Coronary artery (tissue), 2 donors: ENCODE results near the gene HPRT1.

Experiments
- DNase-seq: peaks from one replicate; pipeline ENCODE4 v3.0.0-alpha.2; 2017; ENCODE audit warnings: low spot score
- H3K27ac ChIP-seq, 2 donors: fragments of 200-600 bp; sonication (generic); one replicate each; pipeline ENCODE4 v1.5.1; 2016 to 2019
- H3K4me3 ChIP-seq: fragments of 200-600 bp; sonication (generic); 2 replicates; pipeline ENCODE4 v1.5.1; 2016; ENCODE audit warnings: mild to moderate bottlenecking, moderate library complexity
- CTCF ChIP-seq: fragments of 200-600 bp; sonication (generic); IDR thresholded peaks from one replicate; pipeline ENCODE4 v1.5.1; 2019; ENCODE audit warnings: antibody characterized with exemption

HPRT1 gene

DNA sequence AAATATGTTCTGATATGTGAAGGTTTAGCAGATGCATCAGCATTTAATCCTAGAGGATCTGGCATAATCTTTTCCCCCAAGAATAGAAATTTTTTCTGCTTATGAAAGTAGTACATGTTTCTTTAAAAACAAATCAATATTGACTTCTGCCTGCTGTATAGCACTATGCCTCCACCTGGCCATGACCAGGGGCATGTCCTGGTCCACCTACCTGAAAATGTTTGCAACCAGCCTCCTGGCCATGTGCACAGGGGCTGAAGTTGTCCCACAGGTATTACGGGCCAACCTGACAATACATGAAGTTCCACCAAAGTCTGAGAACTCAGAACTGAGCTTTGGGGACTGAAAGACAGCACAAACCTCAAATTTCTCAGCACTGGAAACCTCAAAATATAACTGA lies 10.0 kb downstream of the HPRT1 start:
- Histone ChIP-seq H3K4me3 (no peak overlapping the region), H3K27ac (no peak overlapping the region)
- no peak for DNase-seq
- TF ChIP-seq CTCF: no peak

GRCh38 chrX:134472041-134472440 lies 12.1 kb downstream of the HPRT1 start:
- no peak for DNase-seq
- Histone ChIP-seq H3K27ac (no peak overlapping the region), H3K4me3 (no peak overlapping the region)
- no peak for TF ChIP-seq CTCF

DNA sequence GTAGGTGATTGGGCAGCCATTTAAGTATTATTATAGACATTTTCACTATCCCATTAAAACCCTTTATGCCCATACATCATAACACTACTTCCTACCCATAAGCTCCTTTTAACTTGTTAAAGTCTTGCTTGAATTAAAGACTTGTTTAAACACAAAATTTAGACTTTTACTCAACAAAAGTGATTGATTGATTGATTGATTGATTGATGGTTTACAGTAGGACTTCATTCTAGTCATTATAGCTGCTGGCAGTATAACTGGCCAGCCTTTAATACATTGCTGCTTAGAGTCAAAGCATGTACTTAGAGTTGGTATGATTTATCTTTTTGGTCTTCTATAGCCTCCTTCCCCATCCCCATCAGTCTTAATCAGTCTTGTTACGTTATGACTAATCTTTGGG lies 16.3 kb downstream of the HPRT1 start:
- H3K27ac ChIP-seq: no peak overlapping the region
- H3K4me3 ChIP-seq: no peak overlapping the region
- no peak for DNase-seq
- no peak for TF ChIP-seq CTCF

- H3K27ac ChIP-seq: no peak overlapping the region
- no peak overlapping the region for H3K4me3 ChIP-seq
- no peak for DNase-seq
- TF ChIP-seq CTCF: no peak
These were observed 18.4 kb downstream of the HPRT1 start for GRCh38 chrX:134478374-134478773.

GRCh38 chrX:134480061-134480460 lies 20.1 kb downstream of the HPRT1 start:
- H3K27ac ChIP-seq: no peak overlapping the region
- no peak for DNase-seq

DNA sequence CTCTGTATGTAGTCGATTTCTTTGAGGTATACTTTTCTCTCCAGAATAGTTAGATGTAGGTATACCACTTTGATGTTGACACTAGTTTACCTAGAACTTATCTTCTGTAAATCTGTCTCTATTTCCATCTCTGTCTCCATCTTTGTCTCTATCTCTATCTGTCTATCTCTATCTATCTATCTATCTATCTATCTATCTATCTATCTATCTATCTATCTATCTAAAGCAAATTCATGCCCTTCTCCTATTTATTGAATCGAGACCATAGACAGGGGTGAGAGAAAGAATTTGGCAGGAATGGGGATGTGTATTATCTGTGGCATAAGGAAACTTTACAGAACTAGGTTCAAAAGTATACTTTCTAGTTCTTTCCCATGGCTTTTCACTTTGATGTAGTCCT lies 21.4 kb downstream of the HPRT1 start:
- no peak for DNase-seq
- Histone ChIP-seq H3K4me3 (no peak overlapping the region), H3K27ac (no peak overlapping the region)
- no peak for TF ChIP-seq CTCF

More at GRCh38 chrX:134480061-134480460, 20.1 kb downstream of the HPRT1 start:
- H3K4me3 ChIP-seq: no peak overlapping the region
- TF ChIP-seq CTCF: no peak

- no peak overlapping the region for H3K4me3 ChIP-seq
- no peak for DNase-seq
- no peak for TF ChIP-seq CTCF
- no peak overlapping the region for H3K27ac ChIP-seq
These were observed 22.4 kb downstream of the HPRT1 start for GRCh38 chrX:134482371-134482770.
